ENCODE results near the gene C13orf46.

The C13orf46 gene

GRCh38 chr13:113969973-113970611 is 3.8 kb downstream of the C13orf46 start:
- DNase-seq: no peak

- no peak for DNase-seq
Measured at GRCh38 chr13:113969311-113969972, 4.4 kb downstream of the C13orf46 start.

- no peak for DNase-seq
Measured at GRCh38 chr13:113968463-113969310, 5.2 kb downstream of the C13orf46 start.

- no peak for DNase-seq
Measured at GRCh38 chr13:113967729-113968462, 6.0 kb downstream of the C13orf46 start.

GRCh38 chr13:113967206-113967720 is 6.6 kb downstream of the C13orf46 start:
- no peak for DNase-seq

GRCh38 chr13:113965968-113966884 is 7.7 kb downstream of the C13orf46 start:
- DNase-seq: no peak

GRCh38 chr13:113965383-113965874 is 8.4 kb downstream of the C13orf46 start:
- no peak for DNase-seq

- DNase-seq: no peak
Measured at GRCh38 chr13:113964251-113964995, 9.5 kb downstream of the C13orf46 start.

- DNase-seq: no peak
Measured at GRCh38 chr13:113963376-113963775, 10.5 kb downstream of the C13orf46 start.

GRCh38 chr13:113962975-113963374 is 10.9 kb downstream of the C13orf46 start:
- DNase-seq: no peak

GRCh38 chr13:113962386-113962785 is 11.5 kb downstream of the C13orf46 start:
- no peak for DNase-seq

GRCh38 chr13:113960276-113960948 is 13.5 kb downstream of the C13orf46 start:
- DNase-seq: no peak

- no peak for DNase-seq
Measured at GRCh38 chr13:113959198-113959597, 14.7 kb downstream of the C13orf46 start.

- no peak for DNase-seq
Measured at GRCh38 chr13:113958373-113958772, 15.5 kb downstream of the C13orf46 start.

- DNase-seq: no peak
Measured at GRCh38 chr13:113956571-113956970, 17.3 kb downstream of the C13orf46 start.

- DNase-seq: no peak
Measured at GRCh38 chr13:113955691-113956090, 18.2 kb downstream of the C13orf46 start.

- no peak for DNase-seq
Measured at GRCh38 chr13:113955235-113955634, 18.6 kb downstream of the C13orf46 start.

GRCh38 chr13:113954046-113954835 is 19.6 kb downstream of the C13orf46 start:
- no peak for DNase-seq

GRCh38 chr13:113953561-113953960 is 20.3 kb downstream of the C13orf46 start:
- no peak for DNase-seq

Data from stimulated activated naive CD4-positive, alpha-beta T cell (primary cell).